ENCODE results near the gene MLH1.
"Not testable (repeated sequence)": the region's sequence is repeated elsewhere in the genome, so short reads cannot be mapped to it uniquely, and the experiment has no call there.

Gene MLH1

DNA sequence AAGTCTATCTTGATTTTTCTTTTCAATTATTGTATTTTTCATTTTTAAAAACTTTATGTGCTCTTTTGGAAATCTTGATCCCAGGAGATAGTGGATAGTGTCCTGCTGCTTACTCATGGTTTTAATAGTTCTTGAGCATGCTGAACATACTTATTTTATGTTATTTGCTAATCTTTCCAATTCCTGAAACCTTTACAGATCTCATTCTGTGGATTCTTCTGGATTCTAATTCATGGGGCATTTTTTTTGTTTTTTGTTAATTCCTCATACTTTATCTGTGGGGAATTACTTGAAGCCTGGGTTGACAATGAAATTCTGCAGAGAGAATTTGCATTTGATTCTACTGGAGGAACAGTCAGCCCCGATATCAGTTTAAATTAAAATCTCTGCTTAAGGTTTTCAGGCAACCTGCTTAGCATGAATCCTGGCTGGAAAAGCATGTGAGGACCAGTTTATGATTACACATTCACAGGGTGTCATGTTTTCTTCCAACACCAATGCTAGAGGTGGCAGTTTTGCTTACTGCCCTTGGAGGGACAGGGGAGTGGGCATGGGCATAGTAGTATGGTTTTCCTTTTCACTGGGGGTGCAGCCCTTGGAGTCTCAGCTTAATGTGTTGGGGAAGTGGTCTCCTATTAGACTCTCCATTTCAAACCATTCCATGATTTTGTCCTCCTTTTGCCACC is 46.0 kb downstream of the MLH1 start:
- FAIRE-seq: no peak

DNA sequence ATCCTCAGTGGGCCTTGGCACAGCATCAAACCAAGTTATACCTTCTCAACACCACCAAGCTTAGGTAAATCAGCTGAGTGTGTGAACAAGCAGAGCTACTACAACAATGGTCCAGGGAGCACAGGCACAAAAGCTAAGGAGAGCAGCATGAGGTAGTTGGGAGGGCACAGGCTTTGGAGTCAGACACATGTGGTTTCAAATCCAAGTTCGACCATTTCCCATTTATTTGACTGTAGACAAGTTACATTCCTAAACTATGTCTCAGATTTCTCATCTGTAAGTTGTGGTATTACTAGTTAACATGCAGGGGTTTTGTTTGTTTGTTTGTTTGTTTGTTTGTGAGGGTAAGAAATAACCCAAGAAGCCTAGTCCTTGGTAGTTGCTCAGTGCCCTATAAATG is 46.9 kb downstream of the MLH1 start:
- no peak for FAIRE-seq

DNA sequence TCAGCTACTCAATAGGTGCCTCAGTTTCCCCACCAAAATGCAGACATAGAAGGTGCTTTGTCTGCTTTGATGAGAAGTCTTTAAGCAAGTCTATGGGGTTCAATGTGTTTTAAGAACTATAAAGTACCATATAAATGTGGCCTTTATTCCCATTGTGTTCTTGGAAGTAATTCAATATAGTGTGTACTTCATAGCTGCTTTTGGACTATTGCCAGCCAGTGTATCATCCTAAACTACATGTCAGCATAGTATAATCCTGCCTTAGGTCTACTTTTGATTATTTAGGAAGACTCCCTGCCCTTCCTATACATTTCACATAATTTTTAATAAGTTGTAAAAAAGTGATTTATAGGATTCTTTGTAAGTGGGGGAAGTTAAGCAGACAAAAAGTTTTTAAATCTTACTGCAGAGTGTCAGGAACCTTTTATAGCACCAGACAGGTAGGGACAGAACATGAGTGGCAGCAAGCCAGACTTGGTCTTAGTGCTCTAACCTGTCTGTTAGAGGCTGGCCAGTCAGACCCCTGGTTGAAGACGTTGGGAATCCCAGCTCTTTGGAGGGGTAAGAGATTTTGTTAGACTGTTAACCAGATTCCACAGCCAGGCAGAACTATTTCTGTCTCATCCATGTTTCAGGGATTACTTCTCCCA is 48.4 kb downstream of the MLH1 start:
- no peak for FAIRE-seq

DNA sequence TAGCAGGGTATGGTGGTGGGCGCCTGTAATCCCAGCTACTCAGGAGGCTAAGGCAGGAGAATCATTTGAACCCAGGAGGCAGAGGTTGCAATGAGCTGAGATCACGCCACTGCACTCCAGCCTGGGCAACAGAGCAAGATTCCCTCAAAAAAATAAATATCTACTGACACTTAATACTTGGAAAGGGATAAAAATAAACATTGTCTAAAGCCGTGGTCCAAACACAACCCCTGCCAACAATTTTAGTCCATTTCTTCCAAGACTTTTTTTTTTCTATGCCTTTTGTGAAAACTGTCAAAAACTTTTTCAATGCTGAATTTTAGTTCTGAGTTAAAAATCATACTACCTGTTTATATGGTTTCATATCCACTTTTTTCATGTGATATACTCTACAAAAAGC is 49.4 kb downstream of the MLH1 start:
- not testable (repeated sequence) for FAIRE-seq

DNA sequence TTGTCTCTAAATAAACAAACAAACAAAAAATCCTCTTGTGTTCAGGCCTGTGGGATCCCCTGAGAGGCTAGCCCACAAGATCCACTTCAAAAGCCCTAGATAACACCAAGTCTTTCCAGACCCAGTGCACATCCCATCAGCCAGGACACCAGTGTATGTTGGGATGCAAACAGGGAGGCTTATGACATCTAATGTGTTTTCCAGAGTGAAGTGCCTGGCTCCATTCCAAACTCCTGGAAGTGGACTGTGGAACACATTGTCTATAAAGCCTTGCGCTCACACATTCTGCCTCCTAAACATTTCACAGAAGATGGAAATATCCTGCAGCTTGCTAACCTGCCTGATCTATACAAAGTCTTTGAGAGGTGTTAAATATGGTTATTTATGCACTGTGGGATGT is 57.0 kb downstream of the MLH1 start:
- FAIRE-seq: no peak

DNA sequence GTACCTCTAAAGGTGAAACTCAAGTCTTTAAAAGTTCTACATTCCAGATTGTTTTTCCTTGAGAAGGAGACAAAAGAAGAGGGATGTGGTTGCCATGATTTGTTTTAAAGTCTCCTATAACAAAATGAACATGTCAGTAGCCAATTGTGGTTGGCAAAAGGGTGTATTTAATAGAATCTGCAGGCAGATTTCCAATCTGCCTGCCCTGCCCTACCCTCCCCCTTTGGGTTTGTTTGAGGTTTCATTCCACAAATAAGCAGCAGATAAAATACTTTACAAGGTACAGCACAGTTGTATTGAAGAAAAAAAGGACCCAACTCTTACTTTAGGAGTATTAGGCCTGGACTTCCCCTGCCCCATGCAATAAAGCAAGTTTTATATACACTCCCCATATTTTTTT is 59.5 kb downstream of the MLH1 start:
- FAIRE-seq: no peak

DNA sequence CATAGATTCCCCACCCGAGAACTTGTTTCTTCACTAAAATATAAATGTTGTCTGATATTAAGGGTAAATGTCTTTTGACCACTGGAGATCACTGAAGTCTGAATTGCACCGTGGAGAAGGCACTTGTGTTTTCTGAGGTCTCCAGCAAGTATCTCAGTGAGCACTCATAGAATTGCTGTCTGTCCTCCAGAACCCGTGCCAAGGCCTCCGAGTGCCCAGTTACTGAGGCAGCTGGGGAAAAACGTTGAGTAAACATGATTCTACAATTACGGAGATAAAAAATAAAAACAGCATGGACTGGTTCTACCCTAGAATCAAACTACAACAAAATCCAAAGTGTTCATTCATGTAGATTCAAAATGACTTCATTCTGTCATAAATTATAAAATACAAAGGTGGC is 60.0 kb downstream of the MLH1 start:
- FAIRE-seq: no peak

DNA sequence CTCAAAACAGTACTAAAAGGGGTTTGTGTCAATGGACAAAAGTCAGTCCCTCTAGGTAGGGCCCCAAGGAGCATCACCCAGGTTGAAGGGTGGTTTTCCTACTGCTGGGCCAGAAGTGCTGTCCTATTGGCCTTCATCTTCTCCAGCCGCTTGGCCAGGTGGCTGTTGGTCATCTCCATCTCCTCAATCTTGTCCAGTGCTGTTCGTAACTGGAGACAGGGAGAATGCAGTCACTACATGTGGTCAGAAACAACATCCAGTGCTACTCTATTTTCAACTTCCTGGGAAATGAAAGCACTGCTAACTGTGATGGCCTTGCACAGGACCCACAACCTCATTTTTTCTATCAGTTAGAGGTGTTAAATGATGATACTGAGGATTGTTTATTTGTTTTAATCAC is 60.4 kb downstream of the MLH1 start:
- no peak for FAIRE-seq

DNA sequence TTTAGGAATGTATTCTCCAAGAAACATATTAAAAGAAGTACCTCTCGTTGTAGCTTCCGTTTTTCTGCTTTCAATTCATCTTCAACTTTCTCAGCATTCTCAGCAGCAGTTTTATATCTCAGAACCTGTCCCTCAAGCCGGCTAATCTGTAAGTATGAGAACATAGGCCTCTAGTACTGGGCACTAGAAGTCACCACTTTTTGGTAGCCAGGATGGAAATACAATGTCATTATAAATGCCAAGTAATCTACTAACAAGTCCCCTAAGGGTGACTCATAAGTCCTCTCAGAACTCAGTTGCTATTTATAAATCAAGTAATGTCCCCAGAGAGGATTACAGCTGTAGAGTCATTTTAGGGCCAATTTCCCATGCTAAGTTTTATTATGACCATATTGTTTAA is 61.1 kb downstream of the MLH1 start:
- no peak for FAIRE-seq

DNA sequence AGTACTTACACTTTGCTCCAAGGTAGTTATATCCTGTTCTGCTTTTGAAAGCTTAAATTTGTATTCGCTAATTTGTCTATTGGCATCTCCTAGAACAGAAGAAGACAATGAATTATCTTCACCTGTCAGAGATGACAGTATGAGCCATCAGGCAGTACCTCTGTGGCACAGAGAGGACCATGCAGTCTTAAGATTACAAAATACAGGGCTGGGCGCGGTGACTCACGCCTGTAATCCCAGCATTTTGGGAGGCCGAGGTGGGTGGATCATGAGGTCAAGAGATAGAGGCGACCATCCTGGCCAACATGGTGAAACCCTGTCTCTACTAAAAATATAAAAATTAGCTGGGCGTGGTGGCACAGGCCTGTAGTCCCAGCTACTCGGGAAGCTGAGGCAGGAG is 61.8 kb downstream of the MLH1 start:
- FAIRE-seq: not testable (repeated sequence)

DNA sequence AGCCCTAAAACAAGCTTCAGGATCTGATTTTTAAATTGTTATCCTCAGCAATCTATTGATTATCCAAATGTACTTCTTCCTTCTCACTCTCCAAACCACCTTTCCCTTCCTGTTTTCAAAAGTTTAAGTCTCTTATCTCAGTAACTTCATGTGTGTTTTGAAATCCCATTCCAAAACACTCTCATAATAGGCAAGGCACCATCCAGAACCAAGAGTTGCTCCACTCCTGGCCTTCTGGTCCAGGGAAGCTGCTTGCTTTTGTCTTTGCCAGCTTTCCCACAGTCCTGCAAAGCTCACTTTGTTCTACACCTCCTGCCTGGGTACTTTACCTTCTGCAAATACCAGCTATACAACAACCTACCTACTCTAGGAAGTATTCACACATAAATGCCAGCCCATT is 63.5 kb downstream of the MLH1 start:
- FAIRE-seq: no peak

DNA sequence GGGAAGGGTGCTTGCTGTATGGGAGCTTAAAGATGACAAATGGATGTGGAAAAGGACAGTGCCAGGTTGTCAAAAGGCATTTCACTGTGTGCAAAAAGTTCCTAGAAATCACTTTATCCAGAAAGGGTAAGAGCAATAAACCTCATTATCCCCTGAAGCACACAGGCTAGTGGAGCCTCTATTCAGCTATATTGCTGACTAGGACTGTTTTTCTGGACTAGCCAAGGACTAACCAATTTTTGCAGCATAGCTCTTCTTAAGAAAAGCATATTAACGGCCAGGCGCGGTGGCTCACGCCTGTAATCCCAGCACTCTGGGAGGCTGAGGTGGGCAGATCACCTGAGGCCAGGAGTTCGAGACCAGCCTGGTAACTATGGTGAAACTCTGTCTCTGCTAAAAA is 64.8 kb downstream of the MLH1 start:
- no peak for FAIRE-seq

DNA sequence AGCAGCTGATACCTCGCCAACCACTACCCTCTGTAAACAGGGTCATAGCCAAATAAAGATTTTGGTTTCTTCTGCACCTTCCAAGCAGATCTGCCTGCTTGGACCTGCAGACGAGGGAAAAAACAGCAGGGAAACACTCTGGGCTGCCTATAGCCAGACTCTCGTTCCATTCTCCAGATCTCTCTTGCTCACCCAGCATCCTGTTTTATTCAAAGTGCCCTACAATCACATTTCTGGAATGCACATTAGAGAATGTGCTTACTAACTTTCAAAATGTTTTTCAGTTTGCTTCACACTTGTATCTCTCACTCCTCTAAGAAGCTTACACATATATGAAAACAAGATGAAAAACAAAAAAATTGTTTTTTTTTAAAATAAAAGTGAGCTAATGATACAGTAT is 71.4 kb downstream of the MLH1 start:
- FAIRE-seq: no peak

DNA sequence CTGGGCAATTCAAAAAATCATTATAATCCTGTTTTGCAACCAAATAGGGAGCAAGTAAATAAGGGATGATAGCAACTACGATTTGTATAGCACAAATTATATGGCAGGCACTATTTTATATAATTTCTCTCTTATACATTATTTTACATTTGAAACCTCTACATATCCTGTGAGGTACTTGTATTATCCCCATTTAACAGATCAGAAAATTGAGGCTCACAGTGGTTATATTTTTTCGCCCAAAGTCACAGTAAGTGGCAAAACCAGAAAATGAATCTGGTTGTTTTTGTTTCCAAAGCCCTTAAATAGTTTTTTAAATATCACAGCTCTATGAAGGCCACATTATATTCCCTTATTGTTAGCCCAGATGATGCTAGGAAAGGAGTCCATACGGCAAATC is 74.3 kb downstream of the MLH1 start:
- FAIRE-seq: no peak

DNA sequence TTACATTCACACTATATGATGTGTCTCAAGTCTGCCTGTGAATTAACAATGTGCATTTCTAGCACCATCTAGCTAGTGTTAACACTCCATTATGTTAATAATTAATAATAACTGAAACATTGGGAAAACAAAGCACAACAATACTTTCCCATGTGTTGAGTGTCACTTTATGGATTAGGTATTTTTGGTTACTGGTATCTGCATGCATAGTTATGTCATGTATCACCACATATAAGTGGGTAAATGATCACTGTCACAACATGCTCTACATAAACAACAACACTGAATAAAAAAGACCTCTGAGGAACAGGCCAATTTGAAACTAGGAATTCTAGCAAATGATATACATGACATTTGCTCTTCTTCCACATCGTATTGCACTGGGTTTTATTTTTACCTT is 74.7 kb downstream of the MLH1 start:
- FAIRE-seq: no peak

DNA sequence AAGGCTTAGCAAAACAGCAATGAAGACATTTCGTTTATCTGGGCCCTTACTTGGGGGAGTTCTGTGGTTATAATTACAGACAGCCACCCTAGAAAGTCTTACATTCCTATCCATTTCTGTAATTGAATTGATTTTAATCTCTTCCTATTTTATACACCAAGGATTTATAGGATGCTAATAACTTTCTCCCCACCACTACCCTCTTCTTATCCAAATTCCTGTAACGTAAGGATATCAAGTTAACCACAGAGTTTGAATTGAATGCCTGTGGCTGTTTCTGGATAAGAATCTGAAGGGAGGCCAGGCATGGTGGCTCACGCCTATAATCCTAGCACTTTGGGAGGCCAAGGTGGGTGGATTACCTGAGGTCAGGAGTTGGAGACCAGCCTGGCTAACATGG is 78.6 kb downstream of the MLH1 start:
- FAIRE-seq: no peak

DNA sequence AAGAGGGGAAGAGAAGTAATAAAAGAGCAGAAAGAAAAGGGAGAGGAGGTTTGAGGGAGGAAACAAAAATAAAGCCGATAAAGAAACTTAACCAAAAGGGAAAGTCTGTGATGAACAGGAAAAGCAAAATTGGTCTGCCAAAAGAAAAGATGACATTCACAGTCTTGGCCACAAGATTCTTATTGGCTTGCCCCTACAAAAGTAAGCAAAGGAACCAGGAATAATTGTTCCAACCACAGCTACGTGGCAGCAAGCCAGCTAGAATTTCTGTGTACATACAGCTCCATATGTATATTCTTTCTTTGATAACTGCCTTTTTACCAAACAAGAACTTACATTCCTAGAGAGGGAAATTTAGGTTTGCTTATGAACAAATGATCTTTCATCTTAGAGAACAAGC is 79.6 kb downstream of the MLH1 start:
- no peak for FAIRE-seq

DNA sequence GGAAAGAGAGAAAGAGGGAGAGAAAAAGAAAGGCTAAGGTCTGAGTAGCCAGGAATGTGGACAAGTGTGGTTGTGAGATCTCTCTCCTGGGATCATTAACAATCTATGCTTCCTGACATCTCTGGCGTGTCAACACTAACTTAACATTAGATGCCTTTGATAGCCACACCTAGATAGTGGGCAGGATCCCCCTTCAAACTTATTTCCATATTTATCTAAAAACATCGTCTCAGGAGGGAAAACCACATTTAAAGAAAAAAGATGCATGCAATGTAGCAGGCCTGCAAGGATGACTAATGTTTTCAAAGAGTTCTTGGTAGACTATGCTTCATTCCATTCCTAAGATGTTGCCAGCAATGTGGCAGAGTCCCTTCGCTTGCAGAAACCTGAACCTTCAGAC is 80.9 kb downstream of the MLH1 start:
- FAIRE-seq: no peak

DNA sequence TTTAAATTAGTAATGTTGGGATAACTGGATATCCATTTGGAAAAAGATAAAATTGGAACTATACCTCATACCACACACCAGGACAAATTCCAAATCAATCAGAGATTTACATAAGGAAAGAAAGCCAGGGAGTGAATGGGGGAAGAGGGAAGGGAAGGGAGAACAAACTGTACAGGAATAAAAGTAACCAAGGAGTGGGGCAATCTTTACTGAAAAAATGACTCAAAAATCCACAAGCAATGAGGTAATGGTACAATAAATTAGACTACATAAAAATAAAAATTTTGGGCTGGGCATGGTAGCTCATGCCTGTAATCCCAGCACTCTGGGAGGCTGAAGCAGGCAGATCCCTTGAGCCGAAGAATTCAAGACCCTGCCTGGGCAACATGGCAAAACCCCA is 82.6 kb downstream of the MLH1 start:
- no peak for FAIRE-seq

DNA sequence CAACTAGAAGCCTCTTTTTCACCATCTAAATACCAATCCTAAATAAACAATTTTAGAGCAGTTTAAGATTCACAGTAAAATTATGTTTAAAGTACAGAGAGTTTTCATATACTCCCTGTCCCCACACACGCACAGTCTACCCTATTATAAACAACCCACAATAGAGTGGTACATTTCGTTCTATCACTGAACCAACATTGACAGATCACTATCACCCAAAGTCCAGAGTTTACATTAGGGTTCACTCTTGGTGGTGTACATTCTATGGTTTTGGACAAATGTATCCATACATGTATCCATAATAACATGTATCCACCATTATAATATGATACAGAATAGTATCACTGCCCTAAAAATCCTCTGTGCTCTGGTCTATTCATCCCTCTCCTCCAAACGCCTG is 89.0 kb downstream of the MLH1 start:
- no peak for FAIRE-seq

DNA sequence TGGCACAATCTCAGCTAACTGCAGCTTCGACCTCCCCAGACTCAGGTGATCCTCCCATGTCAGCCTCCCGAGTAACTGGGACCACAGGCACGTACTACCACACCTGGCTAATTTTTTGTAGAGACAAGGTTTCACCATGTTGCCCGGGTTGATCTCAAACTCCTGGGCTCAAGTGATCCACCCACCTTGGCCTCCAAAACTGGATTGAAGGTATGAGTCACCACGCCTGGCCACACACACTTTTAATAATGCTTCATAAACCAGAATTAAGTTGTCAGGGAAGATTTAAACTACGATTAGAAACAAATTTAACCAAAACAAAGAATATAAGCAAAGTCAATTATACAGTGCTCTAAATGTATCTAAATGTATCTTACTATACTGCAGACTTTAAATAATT is 93.6 kb downstream of the MLH1 start:
- FAIRE-seq: no peak

DNA sequence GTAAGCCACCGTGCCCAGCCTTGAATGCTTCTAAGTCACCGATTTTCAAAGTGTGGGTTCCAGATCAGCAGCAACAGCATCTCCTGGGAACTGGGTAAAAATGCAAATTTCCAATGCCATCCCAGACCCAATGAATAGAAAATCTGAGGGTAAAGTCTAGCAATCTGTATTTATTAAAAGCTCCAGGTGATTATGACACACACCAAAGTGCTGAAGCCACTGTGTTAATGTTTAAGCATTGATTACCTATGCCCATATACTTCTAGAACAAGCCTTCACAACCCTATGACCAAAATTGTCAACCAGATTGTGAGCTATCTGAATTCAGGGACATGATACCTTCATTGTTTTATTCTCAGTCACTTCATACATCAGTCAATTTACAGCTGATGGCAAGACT is 94.6 kb downstream of the MLH1 start:
- FAIRE-seq: no peak

DNA sequence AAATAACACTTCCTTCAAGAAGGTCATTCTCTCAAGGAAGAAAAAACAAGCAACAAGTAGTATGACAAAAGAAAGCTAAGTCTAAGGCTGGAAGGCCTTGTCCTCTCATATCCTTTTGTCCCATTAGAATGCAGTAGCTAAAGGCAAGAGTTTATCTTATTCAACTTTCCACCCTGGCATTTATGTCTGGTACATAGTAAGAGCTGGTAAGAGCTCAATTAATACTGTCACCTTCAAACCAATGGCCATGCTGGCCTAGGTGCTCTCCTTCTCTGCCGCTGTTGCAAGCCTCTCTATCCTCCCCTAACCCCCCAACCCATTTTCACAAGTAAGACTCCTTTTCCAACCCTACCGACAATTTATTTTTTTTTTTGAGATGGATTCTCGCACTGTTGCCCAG is 99.2 kb downstream of the MLH1 start:
- FAIRE-seq: no peak

DNA sequence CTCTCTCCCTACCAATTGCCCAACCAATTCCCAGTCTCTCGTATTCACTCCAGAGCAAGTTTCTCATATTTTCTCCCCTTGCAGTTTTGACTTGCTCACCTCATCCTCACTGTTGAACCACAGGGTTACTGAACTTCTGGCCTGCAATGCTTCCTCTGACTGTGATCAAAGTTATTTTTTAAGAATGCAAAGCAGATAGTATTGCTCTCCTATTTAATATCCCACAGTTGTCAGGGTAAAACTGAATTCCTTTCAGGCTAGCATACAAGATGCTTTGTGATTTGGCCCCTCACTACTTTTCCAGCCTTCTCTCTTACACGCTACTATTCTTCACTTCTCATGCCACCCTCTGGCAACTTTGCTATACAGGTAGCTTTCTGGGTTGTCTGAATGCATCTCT is 100.2 kb downstream of the MLH1 start:
- no peak for FAIRE-seq

DNA sequence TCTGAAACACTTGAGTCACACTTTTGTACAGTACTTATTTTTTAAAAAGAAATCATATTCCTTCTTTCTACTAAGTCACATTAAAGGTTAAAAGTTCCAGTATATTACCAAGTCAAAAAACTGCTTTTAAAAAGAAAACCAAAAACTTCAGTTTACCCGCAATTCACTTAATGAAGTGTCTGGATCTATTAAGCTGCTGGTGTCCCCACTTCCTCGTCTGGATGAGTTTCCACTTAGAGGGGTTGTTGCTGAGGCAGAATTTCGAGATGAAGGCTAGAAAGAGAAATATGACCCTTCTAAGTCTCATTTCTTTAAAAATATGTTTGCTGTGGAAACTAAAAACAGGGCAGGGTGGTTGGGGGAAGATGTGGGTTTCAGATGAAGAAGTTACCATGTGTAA is 101.3 kb downstream of the MLH1 start:
- no peak for FAIRE-seq

All from A204.1 (cell line).